GM12875 (cell line): ENCODE data around the gene MAGI1.

Experiments used
- H3K4me3 ChIP-seq: one replicate; pipeline ENCODE4 v1.5.1; 2011; ENCODE audit warnings: low read depth, low read length, control low read depth
- TF ChIP-seq, protein P1 (sequence below): IDR thresholded peaks from 2 replicates; pipeline ENCODE4 v1.5.1; 2011; ENCODE audit warnings: low read depth, mild to moderate bottlenecking, control low read depth, inconsistent platforms, low read length, moderate library complexity, borderline replicate concordance; ENCODE audit not compliant: insufficient read depth

MAGI1 gene

DNA sequence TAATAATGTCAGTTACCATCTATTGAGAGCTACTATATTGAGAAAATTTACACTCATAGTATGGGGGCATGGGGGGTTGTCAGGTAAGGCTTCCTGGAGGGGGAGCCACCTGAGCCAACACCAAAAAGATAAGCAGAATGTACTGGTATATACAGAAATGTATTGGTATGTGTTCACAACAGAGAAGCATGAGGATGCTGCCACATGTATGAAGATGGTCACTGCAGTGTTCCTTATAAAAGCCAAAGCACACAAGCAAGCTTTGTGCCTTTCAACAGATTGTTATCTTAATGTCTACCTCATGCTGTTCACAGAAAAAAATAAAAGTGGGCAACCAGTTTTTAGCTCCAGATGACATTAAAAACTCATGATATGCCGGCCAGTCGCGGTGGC is 149.0 kb downstream of the MAGI1 start:
- TF ChIP-seq, protein P1, sequence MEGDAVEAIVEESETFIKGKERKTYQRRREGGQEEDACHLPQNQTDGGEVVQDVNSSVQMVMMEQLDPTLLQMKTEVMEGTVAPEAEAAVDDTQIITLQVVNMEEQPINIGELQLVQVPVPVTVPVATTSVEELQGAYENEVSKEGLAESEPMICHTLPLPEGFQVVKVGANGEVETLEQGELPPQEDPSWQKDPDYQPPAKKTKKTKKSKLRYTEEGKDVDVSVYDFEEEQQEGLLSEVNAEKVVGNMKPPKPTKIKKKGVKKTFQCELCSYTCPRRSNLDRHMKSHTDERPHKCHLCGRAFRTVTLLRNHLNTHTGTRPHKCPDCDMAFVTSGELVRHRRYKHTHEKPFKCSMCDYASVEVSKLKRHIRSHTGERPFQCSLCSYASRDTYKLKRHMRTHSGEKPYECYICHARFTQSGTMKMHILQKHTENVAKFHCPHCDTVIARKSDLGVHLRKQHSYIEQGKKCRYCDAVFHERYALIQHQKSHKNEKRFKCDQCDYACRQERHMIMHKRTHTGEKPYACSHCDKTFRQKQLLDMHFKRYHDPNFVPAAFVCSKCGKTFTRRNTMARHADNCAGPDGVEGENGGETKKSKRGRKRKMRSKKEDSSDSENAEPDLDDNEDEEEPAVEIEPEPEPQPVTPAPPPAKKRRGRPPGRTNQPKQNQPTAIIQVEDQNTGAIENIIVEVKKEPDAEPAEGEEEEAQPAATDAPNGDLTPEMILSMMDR: no peak
- H3K4me3 ChIP-seq: no peak overlapping the region

DNA sequence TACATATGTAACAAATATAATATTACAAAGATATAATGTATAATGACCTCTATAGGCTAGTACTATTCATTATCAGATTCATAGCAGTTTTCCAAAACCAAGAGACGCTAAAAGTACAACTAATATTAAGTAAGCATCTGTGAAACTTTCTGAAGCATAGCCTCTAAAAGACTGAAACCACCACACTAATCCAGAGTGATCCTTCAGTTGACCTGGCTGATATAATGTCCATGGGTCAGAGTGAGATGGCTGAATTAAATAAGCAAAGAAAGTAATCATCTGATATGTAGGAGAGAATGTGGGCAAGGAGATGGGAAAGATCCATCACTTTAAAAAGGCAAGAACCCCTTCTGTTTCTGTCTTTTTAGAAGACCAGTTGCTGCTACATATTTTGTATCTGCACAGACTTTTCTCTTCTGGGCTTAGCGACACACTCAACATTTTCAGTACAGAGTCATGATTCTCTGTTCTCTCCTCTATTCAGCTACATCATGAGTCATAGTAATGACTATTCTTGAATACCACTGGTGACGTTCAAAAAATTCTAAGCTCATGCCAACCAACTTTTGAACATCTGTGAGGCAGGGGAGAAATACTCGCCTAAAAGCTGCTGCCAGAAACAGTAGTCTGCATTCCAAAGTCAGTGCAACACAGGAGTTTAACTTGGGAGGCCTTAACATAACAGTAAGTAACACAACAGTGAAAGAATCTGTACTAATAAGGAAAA is 149.6 kb downstream of the MAGI1 start:
- TF ChIP-seq, protein P1: no peak
- no peak overlapping the region for H3K4me3 ChIP-seq

DNA sequence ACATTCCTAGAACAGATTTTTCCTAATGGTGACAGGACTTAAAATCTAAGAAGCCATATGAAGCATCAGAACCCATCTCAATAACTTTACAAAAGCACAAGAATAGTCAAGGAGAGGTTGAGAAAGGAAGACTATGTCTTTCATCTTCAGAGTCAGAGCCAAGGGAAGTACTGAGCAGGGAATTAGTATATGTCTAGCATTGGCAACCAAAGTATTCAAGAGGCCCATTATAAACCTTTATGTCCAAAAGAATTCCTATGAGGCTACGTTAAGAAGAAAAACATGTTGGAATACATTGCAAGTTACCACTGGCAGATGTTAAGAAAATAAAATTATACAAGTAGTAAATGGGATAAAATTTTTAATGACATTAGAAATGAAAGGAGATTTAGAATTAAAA is 150.5 kb downstream of the MAGI1 start:
- TF ChIP-seq, protein P1: no peak
- H3K4me3 ChIP-seq: no peak overlapping the region

DNA sequence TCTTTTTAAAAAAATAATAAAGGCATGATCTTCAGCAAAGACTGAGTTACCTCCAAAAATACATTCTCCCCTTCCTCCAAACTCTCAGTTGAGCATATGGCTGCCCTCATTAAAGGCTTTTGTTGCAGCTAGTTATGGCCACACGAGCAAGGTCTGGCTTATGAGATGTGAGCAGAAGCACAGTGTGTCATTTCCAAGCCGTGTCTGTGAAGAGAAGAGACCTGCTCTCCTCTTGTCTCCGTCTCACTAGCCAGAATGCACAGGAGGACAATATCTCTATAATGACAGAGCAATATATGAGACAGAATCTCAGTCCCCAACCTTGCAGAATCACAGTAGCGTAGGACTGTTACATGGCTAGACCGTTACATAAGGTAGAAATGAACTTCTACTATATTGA is 152.3 kb downstream of the MAGI1 start:
- TF ChIP-seq, protein P1: no peak
- H3K4me3 ChIP-seq: no peak overlapping the region

DNA sequence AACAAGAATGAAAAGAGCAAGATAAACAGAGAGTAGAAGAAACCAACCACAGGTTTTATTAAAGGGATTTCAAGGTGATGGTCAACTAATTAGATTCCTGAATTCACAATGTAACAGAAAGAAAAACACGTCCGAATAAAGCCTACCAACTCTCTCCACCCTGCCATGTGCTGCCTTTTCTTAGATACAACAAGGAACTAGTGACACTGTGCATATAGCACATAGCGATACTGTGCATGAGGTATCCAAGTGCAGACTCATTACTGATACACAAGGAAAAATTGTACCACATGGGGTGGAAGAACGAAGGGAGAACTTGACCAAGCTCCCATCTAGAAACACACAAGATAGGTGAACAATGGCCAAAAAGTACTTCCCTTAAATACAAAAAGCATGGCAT is 154.6 kb downstream of the MAGI1 start:
- H3K4me3 ChIP-seq: no peak overlapping the region
- TF ChIP-seq, protein P1: no peak

DNA sequence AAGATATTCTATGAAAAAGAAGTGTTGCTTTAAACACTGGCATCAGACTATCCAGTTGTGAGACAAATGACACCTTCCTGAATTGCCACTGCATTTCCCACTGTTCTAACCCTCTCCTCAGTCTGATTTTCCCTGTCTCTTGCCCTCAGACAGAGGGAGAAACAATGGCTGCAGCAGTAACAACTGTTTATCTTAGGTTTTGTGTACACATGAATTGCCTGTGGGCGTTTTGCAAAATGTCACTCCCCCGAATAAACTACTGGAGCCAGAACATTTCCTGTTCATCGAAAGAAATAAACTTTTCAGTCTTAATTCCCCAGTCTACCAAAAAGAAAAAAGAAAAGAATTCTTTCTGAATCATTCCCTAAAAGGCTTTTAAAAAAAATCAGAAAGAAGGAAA is 155.1 kb downstream of the MAGI1 start:
- TF ChIP-seq, protein P1: no peak
- H3K4me3 ChIP-seq: no peak overlapping the region

DNA sequence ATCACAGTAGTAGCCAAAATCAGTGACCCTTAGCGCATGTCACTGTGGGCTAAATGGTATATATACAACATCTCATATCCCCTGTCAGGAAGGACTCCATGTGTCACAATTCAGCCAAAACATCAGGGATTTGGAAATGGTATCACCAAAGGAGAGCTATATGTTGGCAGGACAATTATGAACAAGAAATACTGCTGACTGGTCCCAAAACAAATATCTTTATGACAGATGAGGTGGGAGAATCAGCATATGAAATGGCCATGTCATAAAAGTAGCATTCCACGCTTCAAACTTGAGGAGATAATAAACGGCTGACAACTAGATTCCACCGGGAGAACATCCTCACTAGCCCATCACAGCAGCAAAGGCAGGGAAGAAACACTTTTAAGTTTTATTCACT is 158.4 kb downstream of the MAGI1 start:
- TF ChIP-seq, protein P1: no peak
- no peak overlapping the region for H3K4me3 ChIP-seq
